COLO668 (cell line): ENCODE data around the gene AMPH.

Experiments used
- DNase-seq: peaks from one replicate; lab custom pipeline; 2025; ENCODE audit not compliant: unreplicated experiment; lab: John Stamatoyannopoulos, UW

Gene AMPH

DNA sequence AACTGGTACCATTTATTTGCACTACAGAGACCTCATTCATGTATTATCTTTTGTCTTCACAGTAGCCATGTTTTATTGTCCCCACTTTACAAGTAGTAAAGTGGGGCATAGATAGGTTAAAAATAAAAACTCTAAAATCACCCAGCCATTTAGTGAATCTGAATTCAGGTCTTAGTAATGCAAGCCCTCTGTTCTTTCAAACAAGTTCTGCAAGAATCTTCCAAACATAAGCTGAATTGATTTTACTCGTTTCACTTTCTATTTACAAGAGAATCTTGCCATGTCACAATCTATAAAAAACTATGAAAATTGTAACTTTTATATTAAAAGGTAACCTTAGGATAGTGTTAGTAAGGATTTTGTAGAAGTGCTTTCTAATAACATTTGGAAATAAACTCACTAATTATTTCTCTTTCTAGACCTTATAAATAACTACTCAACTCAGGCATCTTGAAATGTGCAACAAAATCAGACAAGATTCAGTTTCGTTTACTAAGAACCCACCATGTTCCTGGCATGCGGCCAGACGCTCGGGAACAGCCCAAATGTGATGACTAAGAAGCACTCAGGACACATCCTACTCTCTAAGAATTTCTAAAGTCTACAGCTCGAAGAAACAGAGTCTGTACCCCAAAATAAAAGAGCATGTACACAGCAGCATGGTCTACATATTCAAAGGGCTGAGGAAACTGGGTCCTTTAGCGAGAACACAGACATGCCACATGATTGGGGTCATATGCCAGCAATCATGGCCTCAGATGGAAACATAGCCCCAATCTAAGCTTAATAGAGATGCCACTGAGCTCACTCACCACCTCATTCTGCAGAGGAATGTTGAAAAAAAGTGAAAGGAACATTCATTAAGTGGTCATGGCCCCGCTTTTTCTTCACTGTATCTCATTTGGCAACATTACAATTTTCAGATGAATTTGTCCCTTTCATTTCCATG, 167.6 kb downstream of the AMPH start:
- DNase-seq, result no peak

GRCh38 chr7:38462819-38463218, 168.4 kb downstream of the AMPH start:
- no peak for DNase-seq

GRCh38 chr7:38461887-38462286, 169.3 kb downstream of the AMPH start:
- DNase-seq, result no peak

DNA sequence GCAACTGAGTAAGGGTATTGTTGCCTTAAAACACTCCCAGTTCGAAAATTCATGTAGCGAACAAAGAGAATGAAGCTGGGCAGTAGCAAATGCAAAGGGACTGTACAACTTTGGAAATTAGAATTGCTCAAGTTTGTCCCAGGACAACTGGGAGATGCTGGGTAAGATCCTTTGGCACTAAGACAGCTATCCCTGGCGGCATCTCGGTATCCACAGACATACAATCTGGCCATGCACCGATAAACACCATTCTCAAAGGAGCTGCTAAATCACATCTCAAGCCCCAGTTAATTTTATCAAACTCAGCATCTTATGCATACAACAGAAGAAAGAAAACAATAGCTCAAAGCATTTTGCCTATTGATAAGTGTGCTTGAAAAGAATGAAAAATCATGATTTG, 177.3 kb downstream of the AMPH start:
- no peak for DNase-seq

GRCh38 chr7:38453168-38453567, 178.0 kb downstream of the AMPH start:
- DNase-seq, result no peak

GRCh38 chr7:38452681-38453108, 178.5 kb downstream of the AMPH start:
- no peak for DNase-seq

GRCh38 chr7:38451840-38452239, 179.3 kb downstream of the AMPH start:
- no peak for DNase-seq

DNA sequence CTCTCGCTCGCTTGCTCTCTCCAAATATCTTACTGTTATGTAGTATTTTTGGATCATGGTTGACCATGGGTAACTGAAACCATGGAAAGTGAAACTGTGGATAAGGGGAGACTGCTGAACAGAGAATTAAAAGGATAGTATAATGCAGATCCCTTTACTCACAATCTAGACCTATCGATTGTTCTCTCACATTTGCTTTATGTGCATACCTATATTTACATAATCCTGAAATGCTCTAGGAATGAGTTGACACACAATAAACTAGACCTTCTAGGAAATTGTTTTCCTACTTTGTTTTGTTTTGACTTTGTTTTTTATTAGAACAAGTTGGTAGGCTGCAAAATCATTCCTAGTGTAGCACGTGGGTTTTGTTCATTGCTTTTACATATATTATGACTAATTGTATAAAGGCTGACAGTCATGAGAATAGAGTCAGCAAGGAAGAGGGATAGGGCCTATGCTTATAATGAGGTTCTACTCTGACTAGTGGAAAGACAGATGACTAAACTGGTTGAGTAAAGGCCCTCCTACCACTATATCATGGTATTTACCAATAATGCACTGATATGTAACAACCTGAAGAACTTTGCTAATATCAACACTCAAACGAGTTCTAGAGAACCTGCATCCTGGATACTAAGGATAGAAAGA, 182.5 kb downstream of the AMPH start:
- DNase-seq, result no peak

DNA sequence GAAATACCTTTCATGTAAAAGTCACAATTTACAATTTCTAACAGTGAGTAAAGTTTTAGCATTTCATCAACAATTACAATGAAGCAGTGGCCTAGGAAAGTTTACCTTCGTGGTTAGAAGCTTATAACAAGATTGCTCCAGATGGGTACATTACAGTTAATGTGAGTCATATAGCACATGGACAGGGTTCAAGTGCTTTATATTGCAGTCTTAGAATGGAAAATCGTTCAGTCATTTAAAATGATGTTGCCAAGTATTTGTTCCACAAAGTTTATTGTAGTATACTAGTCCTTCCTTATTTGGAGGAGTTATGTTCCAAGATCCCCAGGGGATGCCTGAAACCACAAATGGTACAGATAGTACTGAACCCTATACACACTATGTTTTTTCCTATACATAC, 183.1 kb downstream of the AMPH start:
- DNase-seq, result no peak

DNA sequence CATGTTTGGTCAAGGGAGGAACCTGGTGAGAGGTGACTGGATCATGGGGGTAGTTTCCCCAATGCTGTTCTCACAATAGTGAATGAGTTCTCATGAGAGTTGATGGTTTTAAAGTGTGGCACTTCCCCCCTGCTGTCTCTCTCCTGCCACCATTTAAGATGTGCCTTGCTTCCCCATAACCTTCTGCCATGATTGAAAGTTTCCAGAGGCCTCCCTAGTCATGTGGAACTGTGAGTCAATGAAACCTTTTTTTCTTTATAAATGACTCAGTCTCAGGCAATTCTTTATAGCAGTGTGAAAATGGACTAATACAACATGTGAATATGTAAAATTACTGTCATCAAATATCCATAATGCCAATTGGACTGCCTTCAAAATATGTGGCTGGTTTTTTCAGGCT, 192.2 kb downstream of the AMPH start:
- no peak for DNase-seq

DNA sequence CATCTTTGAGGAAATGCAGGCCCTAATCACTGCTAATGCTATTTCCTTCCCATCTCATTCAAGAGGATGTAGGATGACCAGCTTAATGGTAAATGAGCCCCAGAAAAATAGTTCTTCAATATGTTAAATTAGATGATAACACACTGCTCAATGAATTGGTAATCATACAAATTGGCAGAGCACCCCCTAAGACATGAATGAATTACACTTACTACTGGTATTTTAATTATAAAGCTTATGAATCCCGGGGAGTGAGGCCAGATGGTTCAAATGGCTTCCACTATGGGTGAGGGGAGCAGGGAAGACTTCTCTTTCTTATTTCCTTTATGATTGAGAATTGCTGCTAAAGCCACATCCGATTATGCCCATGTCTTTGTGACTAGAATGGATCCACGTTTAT, 198.5 kb downstream of the AMPH start:
- DNase-seq, result no peak

GRCh38 chr7:38432080-38432479, 199.1 kb downstream of the AMPH start:
- no peak for DNase-seq

- no peak for DNase-seq
These were observed 202.1 kb downstream of the AMPH start for GRCh38 chr7:38429057-38429456.

DNA sequence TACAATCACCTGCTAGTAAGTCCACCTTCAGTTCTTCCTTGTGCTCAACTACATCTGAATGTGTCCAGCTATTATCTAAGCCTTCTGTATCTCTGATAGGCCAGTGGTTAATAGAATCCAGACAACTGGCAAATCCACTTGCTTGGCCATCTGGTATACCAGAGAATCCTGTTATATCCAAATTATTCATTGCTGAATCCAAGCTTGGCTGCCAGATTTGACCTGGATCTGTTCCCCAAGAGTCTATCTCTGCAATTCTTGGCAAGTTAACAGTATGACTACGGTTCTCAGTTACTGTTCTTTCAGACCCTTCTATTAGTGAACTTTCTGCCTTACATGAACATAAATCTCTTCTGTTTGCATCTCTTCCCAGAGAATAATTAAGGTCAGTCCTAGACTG, 203.1 kb downstream of the AMPH start:
- no peak for DNase-seq

DNA sequence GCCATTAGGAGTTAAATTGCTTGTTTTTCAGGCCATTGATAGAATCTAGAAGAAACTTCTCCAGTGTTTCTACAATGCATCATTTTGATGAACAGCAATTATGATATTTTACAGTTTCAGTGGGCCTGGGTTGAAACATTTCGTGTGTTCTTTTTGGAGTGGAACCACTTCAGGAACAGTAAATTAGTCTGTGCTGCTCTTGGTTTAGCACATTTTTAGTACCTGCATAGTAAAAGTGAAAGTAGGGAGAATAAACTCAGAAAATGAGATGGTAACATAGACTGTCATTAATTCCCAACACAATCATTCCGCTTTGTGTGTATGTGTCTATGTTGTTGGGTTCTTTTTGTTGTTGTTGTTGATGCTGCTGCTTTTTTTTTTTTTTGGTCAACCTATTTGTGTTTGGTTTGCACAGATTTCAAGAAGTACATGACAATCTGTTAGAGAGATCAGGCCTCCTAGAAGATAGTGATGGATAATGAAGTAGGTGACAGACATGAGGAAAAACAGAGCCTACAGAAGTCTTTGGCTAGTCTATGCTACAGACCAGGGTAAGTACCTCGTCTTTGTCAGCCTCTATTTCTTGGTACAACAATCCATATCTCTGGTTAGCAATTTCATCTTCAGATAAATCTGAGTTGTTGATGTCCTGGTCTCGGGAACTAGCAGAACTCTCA, 203.8 kb downstream of the AMPH start:
- DNase-seq, result no peak

- no peak for DNase-seq
These were observed 205.7 kb downstream of the AMPH start for GRCh38 chr7:38425509-38425908.

GRCh38 chr7:38424750-38425463, 206.3 kb downstream of the AMPH start:
- DNase-seq, result no peak

DNA sequence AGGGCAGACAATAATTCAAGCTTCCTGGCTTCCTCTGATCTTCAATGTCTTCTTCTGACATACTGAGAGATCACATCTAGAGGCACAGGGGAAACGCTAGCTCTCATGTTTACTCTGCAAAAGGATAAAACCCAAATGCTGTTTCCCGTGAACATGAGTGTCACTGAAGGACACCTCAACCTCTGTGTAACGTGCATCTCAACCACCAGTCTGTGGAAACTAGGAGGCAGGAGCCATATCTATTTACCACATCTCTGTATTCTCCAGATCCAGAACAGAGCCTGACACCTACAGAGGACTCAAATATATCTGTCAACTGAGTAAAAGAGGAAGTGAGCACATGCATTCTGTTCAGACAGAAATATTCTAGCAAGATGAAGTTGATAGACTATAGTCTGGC, 217.4 kb downstream of the AMPH start:
- DNase-seq, result no peak

DNA sequence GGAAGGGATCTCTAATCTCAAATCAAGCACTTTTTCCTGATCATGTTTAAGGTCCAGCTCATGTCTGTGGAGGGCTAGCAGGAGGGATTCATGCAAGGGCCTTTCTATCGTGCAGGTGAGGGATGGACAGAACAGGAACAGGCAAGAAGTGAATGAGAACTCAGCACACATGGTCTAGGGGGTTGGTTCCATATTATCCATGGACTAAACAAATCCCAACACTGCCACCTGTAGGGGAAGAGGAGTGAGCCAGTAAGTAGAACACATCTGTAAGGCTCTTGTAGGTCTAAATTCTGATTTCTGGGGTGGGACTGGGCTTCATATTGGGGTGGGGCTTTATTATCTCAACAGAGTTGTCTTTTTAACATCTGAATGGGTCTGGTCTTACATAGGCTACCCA, 219.8 kb downstream of the AMPH start:
- no peak for DNase-seq

DNA sequence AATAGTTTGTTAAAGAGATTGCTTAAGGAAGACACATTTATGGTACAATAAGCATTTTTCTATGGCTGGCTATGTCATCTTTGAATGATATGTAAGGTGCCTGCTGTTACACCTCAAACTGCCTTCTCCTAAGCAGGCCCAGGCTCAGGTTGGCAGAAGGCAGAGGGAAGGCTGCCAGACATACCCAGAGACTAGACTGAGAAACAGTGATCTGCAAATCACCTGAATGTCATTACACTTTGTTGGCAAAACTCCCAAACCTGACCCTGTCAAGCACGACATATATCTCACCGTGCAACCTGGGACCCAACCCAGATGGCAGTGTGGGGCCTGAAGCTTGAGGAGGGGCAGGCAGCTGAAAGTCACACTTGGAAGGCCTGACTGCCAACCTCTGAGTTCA, 221.1 kb downstream of the AMPH start:
- DNase-seq, result no peak

GRCh38 chr7:38409531-38409930, 221.6 kb downstream of the AMPH start:
- DNase-seq, result no peak
